ENCODE data around the gene STX18. TPM values are rescaled to one million over a fixed set of nuclear protein-coding genes. Genes with fewer than 3 reads are reported as not detected.

Gene STX18
- total RNA-seq, 2 donors from 2014 or later = 18.5 to 39.8 TPM

DNA sequence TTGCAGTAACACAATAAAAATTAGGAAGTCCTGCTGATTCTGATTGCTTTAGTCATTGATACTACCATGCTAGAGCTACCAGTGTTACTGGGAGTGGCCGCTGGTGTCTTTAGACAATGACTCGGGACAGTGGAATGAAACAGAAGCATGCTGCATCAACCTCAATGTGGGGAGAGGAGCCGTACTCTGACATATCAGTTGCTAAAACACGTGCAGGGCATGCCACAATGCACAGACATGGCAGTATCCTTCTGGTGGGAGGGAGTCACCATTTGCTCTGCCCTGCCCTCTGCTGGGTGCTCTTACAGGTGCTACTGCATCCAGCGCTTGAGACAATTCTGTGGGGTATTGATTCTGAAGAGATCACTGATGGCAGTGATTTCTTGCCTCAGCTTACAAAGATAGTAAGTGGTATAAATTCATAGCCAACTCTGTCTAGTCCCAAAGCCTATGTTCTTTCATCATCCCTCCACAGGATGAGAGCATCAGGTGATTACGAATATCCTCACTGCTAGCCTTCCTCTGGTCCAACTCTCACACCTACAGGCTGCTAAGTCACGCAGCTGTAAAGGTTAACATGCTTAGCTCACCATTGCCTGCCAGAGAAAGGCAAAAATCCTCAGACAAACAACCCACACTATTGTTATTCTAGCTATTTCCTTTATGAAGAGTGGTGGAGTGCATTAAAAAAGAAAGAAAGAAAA is 111.2 kb downstream of the STX18 start:
- Histone ChIP-seq H3K27ac (no peak overlapping the region), H3K9me3 (no peaks in the 10 kb centered on the region), H3K36me3 (peaks cover 28% of the 10 kb centered on the region), H3K27me3 (replicated peaks; ENCODE audit: insufficient read depth) (no peaks in the 10 kb centered on the region), H3K4me3 (no peak overlapping the region), H3K4me1 (ENCODE audit: control insufficient read depth in 1 of 2, low read depth in 2 of 2) (no peaks in the 10 kb centered on the region)
- no peak for TF ChIP-seq CTCF (IDR thresholded peaks at IDR 0.05)
- DNase-seq (ENCODE audit: low spot score) (no peak), ATAC-seq (ENCODE audit: insufficient number of reproducible peaks, low FRiP score, low read depth) (no peak)

DNA sequence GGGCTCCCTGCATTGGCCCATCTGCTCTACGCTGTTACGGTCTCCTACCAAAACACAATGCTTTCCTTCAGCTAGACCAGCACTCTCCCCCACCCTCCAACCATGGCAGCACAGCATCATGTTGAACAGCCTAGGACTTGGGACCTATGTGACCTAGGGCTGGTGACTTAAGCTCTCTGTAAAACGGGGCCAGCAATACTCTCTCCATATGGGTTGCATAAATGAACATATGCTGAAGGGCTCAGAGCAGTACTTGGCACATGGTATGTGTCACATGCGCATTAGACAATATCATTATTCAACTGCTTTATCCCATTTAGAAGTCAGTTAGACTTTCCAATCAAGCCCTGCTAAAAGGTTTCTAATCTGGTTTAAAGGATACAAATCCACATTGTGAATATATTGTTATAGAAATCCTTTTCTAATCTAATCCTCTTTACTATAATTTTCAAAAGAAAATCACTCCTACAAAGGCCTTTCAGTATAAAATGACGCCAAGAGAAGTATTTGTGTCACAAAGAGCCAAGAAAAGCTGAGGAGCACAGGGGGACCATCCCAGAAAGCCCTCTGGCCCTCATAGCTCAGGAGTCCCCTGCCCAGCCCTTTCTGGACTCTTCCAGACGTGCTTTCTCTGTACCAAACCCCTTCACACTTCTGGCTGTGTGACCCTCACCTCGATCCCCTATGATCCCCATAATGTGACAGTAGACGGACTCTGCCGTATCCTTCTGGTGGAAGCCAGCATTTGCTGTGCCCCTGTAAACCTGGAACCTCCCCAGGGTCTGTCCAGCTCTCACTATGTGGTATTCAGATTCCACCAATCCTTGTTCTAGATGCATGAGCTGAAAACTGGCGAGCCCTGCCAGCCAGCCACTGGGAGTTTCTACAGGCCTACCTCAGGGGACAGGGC is 112.6 kb downstream of the STX18 start:
- DNase-seq (ENCODE audit: low spot score) = no peak
- H3K27ac ChIP-seq = no peak overlapping the region
- no peaks in the 10 kb centered on the region for H3K27me3 ChIP-seq (replicated peaks; ENCODE audit: insufficient read depth)
- H3K4me3 ChIP-seq = no peak overlapping the region
- H3K36me3 ChIP-seq = peaks cover 30% of the 10 kb centered on the region
- no peak for TF ChIP-seq CTCF (IDR thresholded peaks at IDR 0.05)
- no peaks in the 10 kb centered on the region for H3K9me3 ChIP-seq
- no peaks in the 10 kb centered on the region for H3K4me1 ChIP-seq (ENCODE audit: control insufficient read depth in 1 of 2, low read depth in 2 of 2)
- no peak for ATAC-seq (ENCODE audit: insufficient number of reproducible peaks, low FRiP score, low read depth)

GRCh38 chr4:4427886-4428285 is 114.0 kb downstream of the STX18 start:
- peaks cover 36% of the 10 kb centered on the region for H3K36me3 ChIP-seq
- no peaks in the 10 kb centered on the region for H3K27me3 ChIP-seq (replicated peaks; ENCODE audit: insufficient read depth)
- H3K9me3 ChIP-seq = no peaks in the 10 kb centered on the region
- H3K4me3 ChIP-seq = no peak overlapping the region
- DNase-seq (ENCODE audit: low spot score) = no peak
- no peak for ATAC-seq (ENCODE audit: insufficient number of reproducible peaks, low FRiP score, low read depth)
- no peak overlapping the region for H3K27ac ChIP-seq
- TF ChIP-seq CTCF (IDR thresholded peaks at IDR 0.05) = no peak
- no peaks in the 10 kb centered on the region for H3K4me1 ChIP-seq (ENCODE audit: control insufficient read depth in 1 of 2, low read depth in 2 of 2)

- ATAC-seq (ENCODE audit: insufficient number of reproducible peaks, low FRiP score, low read depth) = no peak
- H3K9me3 ChIP-seq = no peaks in the 10 kb centered on the region
- H3K36me3 ChIP-seq = peaks cover 34% of the 10 kb centered on the region
- H3K4me3 ChIP-seq = no peak overlapping the region
- no peak for TF ChIP-seq CTCF (IDR thresholded peaks at IDR 0.05)
- H3K27ac ChIP-seq = no peak overlapping the region
- no peaks in the 10 kb centered on the region for H3K27me3 ChIP-seq (replicated peaks; ENCODE audit: insufficient read depth)
- no peaks in the 10 kb centered on the region for H3K4me1 ChIP-seq (ENCODE audit: control insufficient read depth in 1 of 2, low read depth in 2 of 2)
- DNase-seq (ENCODE audit: low spot score) = no peak
These were observed 114.6 kb downstream of the STX18 start for GRCh38 chr4:4427121-4427870.
